ENCODE results near the gene SULF2. TPM values are rescaled to one million over a fixed set of nuclear protein-coding genes. Genes with fewer than 3 reads are reported as not detected.

Gene SULF2
- total RNA-seq, 1 donor from 2014 or later = 24.0 TPM

GRCh38 chr20:47706345-47706744, 78.9 kb downstream of the SULF2 start:
- no peak overlapping the region for H3K27ac Mint-ChIP-seq
- H3K36me3 Mint-ChIP-seq = peaks cover 2% of the 10 kb centered on the region
- H3K9me3 ChIP-seq (ENCODE audit: low read depth) = no peaks in the 10 kb centered on the region
- H3K9ac ChIP-seq = no peak overlapping the region
- no peak overlapping the region for H3K27ac ChIP-seq
- H3K4me2 ChIP-seq = no peak overlapping the region
- H3K79me2 ChIP-seq (ENCODE audit: low read depth) = no peaks in the 10 kb centered on the region
- H3K4me3 Mint-ChIP-seq = no peak overlapping the region
- H3K27me3 ChIP-seq = no peaks in the 10 kb centered on the region
- no peak overlapping the region for H2AFZ ChIP-seq (replicated peaks)
- peaks cover 26% of the 10 kb centered on the region for H3K4me1 Mint-ChIP-seq
- peaks cover 4% of the 10 kb centered on the region for H4K20me1 ChIP-seq (ENCODE audit: low read depth)
- no peak for DNase-seq (ENCODE audit: low spot score)
- TF ChIP-seq EZH2phosphoT487 (IDR thresholded peaks at IDR 0.05) (no peak), EZH2 (IDR thresholded peaks at IDR 0.05) (no peak)
- peaks cover 4% of the 10 kb centered on the region for H3K27me3 Mint-ChIP-seq (ENCODE audit: insufficient read depth, low read depth)
- H3F3A ChIP-seq (ENCODE audit: low read depth) = no peaks in the 10 kb centered on the region
- H3K4me1 ChIP-seq = peaks cover 4% of the 10 kb centered on the region
- no peak overlapping the region for H3K4me3 ChIP-seq
- no peaks in the 10 kb centered on the region for H3K9me3 Mint-ChIP-seq
- no peaks in the 10 kb centered on the region for H3K36me3 ChIP-seq

GRCh38 chr20:47705497-47705856, 79.8 kb downstream of the SULF2 start:
- no peaks in the 10 kb centered on the region for H3K79me2 ChIP-seq (ENCODE audit: low read depth)
- peaks cover 4% of the 10 kb centered on the region for H4K20me1 ChIP-seq (ENCODE audit: low read depth)
- Mint-ChIP-seq H3K4me3 (no peak overlapping the region), H3K9me3 (no peaks in the 10 kb centered on the region), H3K27ac (no peak overlapping the region), H3K27me3 (ENCODE audit: insufficient read depth, low read depth) (peaks cover 4% of the 10 kb centered on the region), H3K36me3 (peaks cover 2% of the 10 kb centered on the region), H3K4me1 (peaks cover 25% of the 10 kb centered on the region)
- no peaks in the 10 kb centered on the region for H3F3A ChIP-seq (ENCODE audit: low read depth)
- no peaks in the 10 kb centered on the region for H3K27me3 ChIP-seq
- no peaks in the 10 kb centered on the region for H3K36me3 ChIP-seq
- TF ChIP-seq CTCF (IDR thresholded peaks at IDR 0.05) (no peak), EZH2 (IDR thresholded peaks at IDR 0.05) (no peak), EZH2phosphoT487 (IDR thresholded peaks at IDR 0.05) (no peak)
- H3K27ac ChIP-seq = no peak overlapping the region
- no peak overlapping the region for H2AFZ ChIP-seq (replicated peaks)
- H3K9me3 ChIP-seq (ENCODE audit: low read depth) = no peaks in the 10 kb centered on the region
- H3K9ac ChIP-seq = no peak overlapping the region
- H3K4me3 ChIP-seq = no peak overlapping the region
- DNase-seq (ENCODE audit: low spot score) = no peak
- no peak overlapping the region for H3K4me2 ChIP-seq
- H3K4me1 ChIP-seq = no peaks in the 10 kb centered on the region

- Histone ChIP-seq H2AFZ (replicated peaks) (no peak overlapping the region), H3F3A (ENCODE audit: low read depth) (no peaks in the 10 kb centered on the region), H3K79me2 (ENCODE audit: low read depth) (no peaks in the 10 kb centered on the region), H4K20me1 (ENCODE audit: low read depth) (peaks cover 4% of the 10 kb centered on the region), H3K4me3 (no peak overlapping the region), H3K4me2 (no peak overlapping the region), H3K36me3 (no peaks in the 10 kb centered on the region), H3K4me1 (no peaks in the 10 kb centered on the region), H3K9ac (no peak overlapping the region), H3K9me3 (ENCODE audit: low read depth) (no peaks in the 10 kb centered on the region), H3K27me3 (no peaks in the 10 kb centered on the region), H3K27ac (no peak overlapping the region)
- Mint-ChIP-seq H3K27me3 (ENCODE audit: insufficient read depth, low read depth) (peaks cover 4% of the 10 kb centered on the region), H3K36me3 (peaks cover 2% of the 10 kb centered on the region), H3K9me3 (no peaks in the 10 kb centered on the region), H3K4me1 (peaks cover 25% of the 10 kb centered on the region), H3K4me3 (no peak overlapping the region), H3K27ac (no peak overlapping the region)
- TF ChIP-seq EZH2 (IDR thresholded peaks at IDR 0.05) (no peak), CTCF (IDR thresholded peaks at IDR 0.05) (no peak), EZH2phosphoT487 (IDR thresholded peaks at IDR 0.05) (no peak)
- no peak for DNase-seq (ENCODE audit: low spot score)
These were observed 80.4 kb downstream of the SULF2 start for GRCh38 chr20:47704746-47705496.

GRCh38 chr20:47703748-47704147, 81.5 kb downstream of the SULF2 start:
- peaks cover 17% of the 10 kb centered on the region for H3K4me1 Mint-ChIP-seq
- H3K27me3 Mint-ChIP-seq (ENCODE audit: insufficient read depth, low read depth) = peaks cover 4% of the 10 kb centered on the region
- H3K79me2 ChIP-seq (ENCODE audit: low read depth) = no peaks in the 10 kb centered on the region
- no peak overlapping the region for H3K9ac ChIP-seq
- no peaks in the 10 kb centered on the region for H3K9me3 ChIP-seq (ENCODE audit: low read depth)
- no peak overlapping the region for H3K27ac ChIP-seq
- H3K36me3 Mint-ChIP-seq = peaks cover 2% of the 10 kb centered on the region
- no peaks in the 10 kb centered on the region for H3K9me3 Mint-ChIP-seq
- H3F3A ChIP-seq (ENCODE audit: low read depth) = no peaks in the 10 kb centered on the region
- TF ChIP-seq CTCF (IDR thresholded peaks at IDR 0.05) = no peak
- no peak for TF ChIP-seq EZH2phosphoT487 (IDR thresholded peaks at IDR 0.05)
- no peak for TF ChIP-seq EZH2 (IDR thresholded peaks at IDR 0.05)
- no peak overlapping the region for H3K4me3 Mint-ChIP-seq
- no peak for DNase-seq (ENCODE audit: low spot score)
- H3K4me3 ChIP-seq = no peak overlapping the region
- H3K27ac Mint-ChIP-seq = no peak overlapping the region
- no peaks in the 10 kb centered on the region for H3K36me3 ChIP-seq
- no peak overlapping the region for H2AFZ ChIP-seq (replicated peaks)
- H3K4me2 ChIP-seq = no peak overlapping the region
- no peaks in the 10 kb centered on the region for H3K27me3 ChIP-seq
- no peaks in the 10 kb centered on the region for H3K4me1 ChIP-seq
- H4K20me1 ChIP-seq (ENCODE audit: low read depth) = no peaks in the 10 kb centered on the region
